A673 (cell line): Measurements from ENCODE around the gene NPW.

Experiments used
- CTCF ChIP-seq: fragments of 300-800, 200-600 bp; sonication (generic); conservative IDR thresholded peaks from 2 replicates; pipeline ENCODE4 v1.5.1; 2017; ENCODE audit warnings: low read depth, mild to moderate bottlenecking, antibody characterized with exemption, low read length, moderate library complexity, mixed read lengths
- EZH2 ChIP-seq: fragments of 200-600 bp; sonication (generic); IDR thresholded peaks from 2 replicates; pipeline ENCODE4 v1.6.1; 2017; ENCODE audit warnings: borderline replicate concordance, low read depth, mild to moderate bottlenecking, mixed read lengths, antibody characterized with exemption, low read length; ENCODE audit not compliant: poor library complexity, severe bottlenecking

GRCh38 chr16:2009164-2009711, 10.3 kb upstream of the NPW start:
- no peak for TF ChIP-seq CTCF
- TF ChIP-seq EZH2 = no peak
